ENCODE results near the gene HS1BP3. TPM values are rescaled to one million over a fixed set of nuclear protein-coding genes. Genes with fewer than 3 reads are reported as not detected.
A peak's percentile ranks its signal among the peaks of the same experiment; 100 is the strongest.

Gene HS1BP3
- total RNA-seq, 1 experiment from 2014 or later = 5.7 TPM

DNA sequence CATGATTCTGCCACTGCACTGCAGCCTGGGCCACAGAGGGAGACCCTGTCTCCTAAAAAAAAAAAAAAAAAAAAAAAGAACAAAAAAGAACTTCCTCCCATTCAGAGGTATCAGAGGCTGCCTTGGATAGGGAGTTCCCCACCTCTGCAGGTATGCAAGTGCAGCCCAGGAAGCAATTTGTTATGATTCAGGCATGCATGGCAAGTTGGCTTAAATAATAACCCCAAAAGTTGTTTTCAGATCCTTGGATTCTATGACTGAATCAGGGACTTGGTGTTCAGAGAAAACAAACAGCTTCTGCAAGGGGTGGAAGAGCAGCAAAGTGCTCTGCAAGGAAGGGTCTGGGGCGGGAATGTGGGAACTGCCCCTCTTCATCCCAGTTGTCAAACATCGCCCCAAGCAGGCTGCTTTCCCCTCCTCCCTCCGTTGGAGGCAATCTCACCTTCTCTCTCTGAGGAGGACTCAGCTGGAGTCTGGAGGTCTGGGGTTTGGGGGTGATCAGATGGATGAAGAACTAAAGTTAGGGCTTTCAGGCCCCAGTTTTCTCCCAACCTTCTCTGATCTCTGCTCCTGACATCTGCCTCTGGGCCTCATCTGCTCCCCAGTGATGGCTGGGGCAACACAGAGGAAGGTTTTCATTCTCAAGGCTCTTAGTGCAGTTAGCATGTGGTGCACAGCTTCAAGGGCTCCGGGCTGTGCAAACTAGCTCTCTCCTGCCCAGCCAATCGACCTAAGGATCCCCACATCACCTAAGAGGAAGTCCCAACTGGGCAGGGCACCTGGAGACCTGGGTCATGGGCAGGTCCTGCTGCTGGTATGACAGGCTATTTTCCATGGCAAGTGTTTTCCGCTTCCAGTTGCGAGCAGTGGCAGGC lies 12.5 kb upstream of the HS1BP3 start:
- DNase-seq (ENCODE audit: low spot score) = no peak

- DNase-seq (ENCODE audit: low spot score) = no peak
Observed at GRCh38 chr2:20662308-20662937, 11.5 kb upstream of the HS1BP3 start.

GRCh38 chr2:20661421-20662307 lies 10.8 kb upstream of the HS1BP3 start:
- peak; percentile 53 for DNase-seq (ENCODE audit: low spot score)

DNA sequence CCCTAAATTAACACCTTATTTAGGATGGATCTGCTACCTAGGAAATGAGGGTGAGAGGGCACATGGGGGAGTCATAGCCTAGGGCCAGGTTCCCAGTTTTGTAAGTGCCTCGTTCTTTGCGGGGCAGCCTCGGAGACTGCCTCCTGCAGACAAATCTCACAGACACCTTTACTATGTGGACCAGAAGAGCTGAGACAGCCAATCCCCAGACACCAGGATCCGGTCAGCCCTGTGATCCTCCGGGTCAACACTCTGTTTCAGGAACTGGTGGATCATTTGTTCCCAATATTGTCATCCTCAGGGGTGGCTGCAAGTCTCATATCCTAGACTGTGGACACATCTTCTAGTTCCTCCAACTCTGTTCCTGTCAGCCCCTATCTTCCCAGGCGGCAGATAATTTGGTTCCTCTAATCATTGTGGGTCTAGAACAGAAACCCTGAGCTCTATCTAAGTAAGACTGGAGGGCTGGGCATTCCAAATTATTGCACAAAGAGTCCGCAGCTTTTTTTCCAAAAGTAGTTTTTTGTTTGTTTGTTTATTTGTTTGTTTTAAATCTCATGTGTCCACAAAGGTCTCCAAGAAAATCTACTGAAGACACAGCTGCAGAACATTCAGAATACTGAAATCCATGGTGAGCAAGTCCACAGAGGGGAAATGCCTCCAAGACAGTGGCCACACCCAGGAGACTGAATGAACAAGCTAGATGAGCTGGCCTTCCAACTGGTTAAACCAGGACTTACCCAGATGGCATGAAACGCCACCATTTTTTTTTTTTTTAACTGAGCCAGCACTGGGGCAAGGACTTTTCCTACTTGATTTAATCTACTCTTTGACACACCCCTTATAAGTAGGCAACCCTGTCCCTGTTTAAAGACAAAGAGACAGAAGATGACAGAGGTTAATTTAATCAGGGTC lies 9.9 kb upstream of the HS1BP3 start:
- DNase-seq (ENCODE audit: low spot score) = no peak

DNA sequence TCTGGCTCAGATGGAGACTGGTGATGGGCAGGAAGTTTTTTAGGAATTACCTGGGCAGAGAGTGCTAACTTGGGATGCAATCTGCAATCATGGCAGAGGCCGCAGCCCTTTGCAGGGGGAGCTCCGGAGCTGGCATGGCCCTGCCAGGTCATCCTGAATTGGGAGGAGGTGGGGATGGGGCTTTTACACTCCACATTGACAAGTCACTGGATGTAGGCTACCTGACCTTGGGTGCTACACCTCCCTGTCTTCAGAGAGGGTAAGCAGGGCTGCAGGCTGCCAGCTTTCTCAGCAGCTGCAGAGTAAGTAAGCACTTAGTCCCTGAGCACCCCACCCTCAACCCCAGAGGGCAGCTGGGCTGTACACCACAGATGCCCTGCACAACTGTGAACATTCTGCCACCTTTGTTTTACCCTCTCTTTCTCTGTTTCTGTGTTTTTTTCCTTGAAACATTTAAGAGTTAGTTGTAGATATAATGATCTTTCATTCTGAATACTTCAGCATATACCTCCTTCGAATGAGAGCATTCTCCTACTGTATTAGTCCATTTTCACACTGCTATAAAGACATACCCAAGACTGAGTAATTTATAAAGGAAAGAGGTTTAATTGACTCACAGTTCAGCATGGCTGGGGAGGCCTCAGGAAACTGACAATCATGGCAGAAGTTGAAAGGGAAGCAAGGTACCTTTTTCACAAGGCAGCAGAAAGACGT lies 6.8 kb upstream of the HS1BP3 start:
- no peak for DNase-seq (ENCODE audit: low spot score)

- no peak for DNase-seq (ENCODE audit: low spot score)
Observed at GRCh38 chr2:20656561-20656960, 5.7 kb upstream of the HS1BP3 start.

GRCh38 chr2:20654535-20654813 lies 3.6 kb upstream of the HS1BP3 start:
- no peak for DNase-seq (ENCODE audit: low spot score)

GRCh38 chr2:20653695-20654534 lies 3.0 kb upstream of the HS1BP3 start:
- DNase-seq (ENCODE audit: low spot score) = no peak

GRCh38 chr2:20652673-20653575 lies 2.0 kb upstream of the HS1BP3 start:
- DNase-seq (ENCODE audit: low spot score) = no peak

DNA sequence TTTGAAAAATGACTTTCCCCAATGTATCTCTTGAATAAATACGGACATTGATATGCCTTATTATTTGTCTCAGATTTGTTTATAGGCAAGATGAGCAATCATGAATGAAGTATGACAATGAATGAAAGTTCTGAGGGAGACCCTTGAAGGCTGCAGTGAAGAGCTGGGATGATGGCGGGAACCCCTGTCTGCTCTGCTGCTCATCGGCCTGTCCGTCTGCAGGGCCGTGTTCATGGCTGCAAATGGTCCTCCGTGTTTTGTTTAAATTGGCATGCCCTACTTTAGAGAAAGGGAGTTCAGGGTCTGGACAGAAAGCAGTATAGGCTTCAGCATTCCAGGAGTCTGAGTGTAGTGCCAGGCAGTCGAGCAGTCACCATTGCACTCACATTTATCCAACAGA lies 1.2 kb upstream of the HS1BP3 start:
- no peak for DNase-seq (ENCODE audit: low spot score)

DNA sequence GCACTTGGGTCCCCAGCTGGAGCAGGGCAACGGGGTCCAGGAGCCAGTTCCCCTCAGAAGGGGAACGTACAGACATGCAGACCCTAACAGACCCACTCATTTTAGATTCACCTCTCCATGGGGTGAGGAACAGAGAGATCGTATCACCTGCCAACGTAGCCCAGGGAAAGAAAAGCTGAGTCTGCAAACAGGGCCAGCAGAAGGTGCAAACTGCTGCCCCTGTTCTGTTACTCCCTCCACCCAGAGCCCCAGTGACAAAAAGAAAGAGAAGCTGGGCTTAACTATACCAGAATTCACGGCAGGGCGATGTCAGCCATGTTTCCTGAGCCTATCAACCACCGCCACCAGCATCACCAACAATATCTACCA lies 817 bp upstream of the HS1BP3 start:
- DNase-seq (ENCODE audit: low spot score) = no peak

DNA sequence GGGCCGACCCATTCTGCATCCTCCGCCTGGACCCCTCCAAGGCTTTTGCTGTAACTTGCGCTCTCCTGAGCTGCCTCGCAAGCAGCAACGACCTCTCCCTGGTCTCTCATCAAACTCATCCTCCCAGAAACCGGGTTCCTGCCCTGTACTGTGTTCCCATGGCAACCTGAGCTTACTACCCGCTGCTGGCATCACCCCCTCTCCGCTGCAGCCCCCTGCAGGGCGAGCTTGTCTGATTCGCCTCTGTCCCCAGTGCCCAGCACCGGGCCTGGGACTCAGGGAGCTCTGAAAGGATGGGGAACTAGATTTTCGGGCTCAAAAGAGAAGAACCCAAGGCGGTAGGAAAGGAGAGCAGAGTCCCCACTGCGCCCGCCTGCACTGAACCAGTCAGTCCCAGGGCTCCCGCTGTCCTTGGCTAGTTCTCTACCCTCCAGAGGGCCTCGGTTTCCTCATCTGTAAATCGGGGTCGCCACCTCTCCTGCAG lies 463 bp downstream of the HS1BP3 start:
- DNase-seq (ENCODE audit: low spot score) = no peak

- DNase-seq (ENCODE audit: low spot score) = no peak
Observed at GRCh38 chr2:20649976-20650375, 922 bp downstream of the HS1BP3 start.

DNA sequence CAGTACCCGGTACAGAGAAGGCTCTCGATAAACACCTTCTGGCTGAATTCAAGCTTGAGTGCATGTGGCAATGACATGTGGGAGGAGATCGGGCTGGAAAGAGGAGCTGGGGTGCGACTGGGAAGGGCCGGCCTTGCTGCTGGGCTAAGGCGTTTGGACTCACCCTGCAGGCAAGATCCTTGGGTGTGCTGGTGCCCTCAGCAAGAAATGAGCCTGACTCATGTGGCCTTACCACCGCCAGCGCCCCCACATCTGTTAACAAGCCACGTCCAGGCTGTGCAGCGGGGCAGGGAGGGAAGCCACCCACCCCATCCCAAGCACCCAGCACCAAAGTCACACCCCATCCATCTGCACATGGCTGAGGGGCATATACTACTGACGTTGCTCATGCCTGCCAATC lies 1.3 kb downstream of the HS1BP3 start:
- DNase-seq (ENCODE audit: low spot score) = no peak

DNA sequence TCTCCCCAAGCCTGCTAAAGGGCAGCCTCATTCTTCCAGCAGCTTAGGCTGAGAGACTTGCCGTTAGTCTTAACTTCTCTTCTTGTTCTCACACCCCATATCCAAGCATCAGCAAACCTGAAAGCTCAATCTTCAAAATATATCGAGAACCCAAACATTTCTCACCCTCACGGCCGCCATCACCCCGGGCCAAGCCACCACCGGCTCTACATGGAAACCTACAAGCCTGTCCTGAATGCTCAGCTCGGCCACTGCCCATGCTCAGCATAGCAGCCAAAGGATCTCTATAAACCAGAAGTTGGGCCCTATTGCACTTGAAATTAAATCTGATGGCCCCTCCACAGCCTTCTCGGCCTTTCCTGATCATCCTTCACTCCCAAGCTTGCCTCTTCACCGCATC lies 2.1 kb downstream of the HS1BP3 start:
- DNase-seq (ENCODE audit: low spot score) = no peak

GRCh38 chr2:20648206-20648605 lies 2.7 kb downstream of the HS1BP3 start:
- DNase-seq (ENCODE audit: low spot score) = no peak

DNA sequence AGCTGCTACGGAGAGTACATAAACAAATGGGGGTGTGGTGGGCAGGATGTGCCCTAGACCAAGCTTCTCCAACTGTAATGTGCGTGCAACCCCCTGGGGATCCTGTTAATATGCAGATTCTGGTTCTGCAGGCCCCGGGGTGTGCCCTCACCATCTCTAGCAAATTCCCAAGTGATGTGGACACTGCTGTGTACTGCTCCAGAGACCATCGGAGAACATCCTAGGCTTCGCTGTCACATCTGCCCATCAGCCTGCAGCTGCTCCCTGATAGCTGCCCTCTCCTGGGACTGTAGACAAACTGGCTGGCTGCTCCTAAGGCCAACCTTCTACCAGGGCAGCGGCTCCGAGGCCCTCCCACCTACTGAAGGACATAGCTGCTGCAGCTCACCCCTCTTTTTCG lies 3.2 kb downstream of the HS1BP3 start:
- no peak for DNase-seq (ENCODE audit: low spot score)

GRCh38 chr2:20647211-20647610 lies 3.7 kb downstream of the HS1BP3 start:
- DNase-seq (ENCODE audit: low spot score) = no peak

GRCh38 chr2:20646446-20646845 lies 4.5 kb downstream of the HS1BP3 start:
- DNase-seq (ENCODE audit: low spot score) = no peak

All from H4 (cell line).